Hair follicle dermal papilla cell (primary cell): ENCODE measurements around the gene ARRDC3. TPM values are rescaled to one million over a fixed set of nuclear protein-coding genes. Genes with fewer than 3 reads are reported as not detected.

ENCODE experiments used
- total RNA-seq: library from RNA; depleted of rRNA; stranded (reverse); fragments of >200 nt; gene quantifications from 2 replicates; pipeline ENCODE4 v1.2.3, GENCODE V29; 2012

Gene ARRDC3
- 110 and 159 TPM in 2 replicates for total RNA-seq

GRCh38 chr5:91383027-91383955 is at the start of gene ARRDC3:
Gene ARRDC3 (minus strand): TSS chr5:91383317. CDS start chr5:91383092, 225 bp downstream.

